HEK293T (cell line): ENCODE measurements around the gene KIF3A.

Experiments used
- CTCF ChIA-PET: fragments of 350-600 bp; formaldehyde crosslinking; extraction: SDS; loops from one replicate; lab custom pipeline; 2021; ENCODE audit warnings: antibody characterized with exemption, inconsistent platforms; lab: Yijun Ruan, JAX
- POLR2A ChIA-PET: fragments of 350-600 bp; formaldehyde crosslinking; extraction: SDS; loops from one replicate; lab custom pipeline; 2020; ENCODE audit warnings: antibody characterized with exemption, inconsistent platforms; lab: Yijun Ruan, JAX
- DNase-seq: peaks from one replicate; pipeline ENCODE4 v3.0.0; 2012; ENCODE audit warnings: mixed read lengths; ENCODE audit errors: extremely low spot score
- ARNT ChIP-seq: fragments of 450-650 bp; IDR thresholded peaks from 2 replicates; pipeline ENCODE4 v1.6.1; 2017; ENCODE audit warnings: mild to moderate bottlenecking
- BHLHE40 ChIP-seq: fragments of 450-650 bp; IDR thresholded peaks from 2 replicates; pipeline ENCODE4 v1.6.1; 2016; ENCODE audit warnings: mild to moderate bottlenecking, moderate library complexity, borderline replicate concordance
- CTBP1 ChIP-seq: fragments of 450-650 bp; IDR thresholded peaks from 2 replicates; pipeline ENCODE4 v1.6.1; 2016; ENCODE audit warnings: borderline replicate concordance
- ELF4 ChIP-seq: fragments of 450-650 bp; IDR thresholded peaks from 2 replicates; pipeline ENCODE4 v1.6.1; 2017; ENCODE audit warnings: antibody characterized with exemption
- FOXA1 ChIP-seq: fragments of 450-650 bp; IDR thresholded peaks from 2 replicates; pipeline ENCODE4 v1.6.1; 2016; ENCODE audit warnings: mild to moderate bottlenecking
- FOXK2 ChIP-seq: fragments of 450-650 bp; IDR thresholded peaks from 2 replicates; pipeline ENCODE4 v1.6.1; 2016; ENCODE audit warnings: mild to moderate bottlenecking
- FOXM1 ChIP-seq: fragments of 450-650 bp; IDR thresholded peaks from 2 replicates; pipeline ENCODE4 v1.6.1; 2017; ENCODE audit warnings: mild to moderate bottlenecking, borderline replicate concordance
- HDGF ChIP-seq: fragments of 450-650 bp; IDR thresholded peaks from 2 replicates; pipeline ENCODE4 v1.6.1; 2017; ENCODE audit warnings: antibody characterized with exemption, borderline replicate concordance
- L3MBTL2 ChIP-seq: fragments of 450-650 bp; conservative IDR thresholded peaks from 2 replicates; pipeline ENCODE4 v1.6.1; 2016; ENCODE audit warnings: mild to moderate bottlenecking
- LEF1 ChIP-seq: fragments of 450-650 bp; IDR thresholded peaks from 2 replicates; pipeline ENCODE4 v1.6.1; 2017; ENCODE audit warnings: mild to moderate bottlenecking, borderline replicate concordance
- NFRKB ChIP-seq: fragments of 450-650 bp; IDR thresholded peaks from 2 replicates; pipeline ENCODE4 v1.6.1; 2016; ENCODE audit warnings: mild to moderate bottlenecking, moderate library complexity
- SP1 ChIP-seq: fragments of 450-650 bp; IDR thresholded peaks from 2 replicates; pipeline ENCODE4 v1.6.1; 2017
- SUZ12 ChIP-seq: fragments of 450-650 bp; IDR thresholded peaks from 2 replicates; pipeline ENCODE4 v1.6.1; 2016; ENCODE audit warnings: mild to moderate bottlenecking
- TARDBP ChIP-seq: fragments of 450-650 bp; IDR thresholded peaks from 2 replicates; pipeline ENCODE4 v1.6.1; 2016
- ZNF384 ChIP-seq: fragments of 450-650 bp; IDR thresholded peaks from 2 replicates; pipeline ENCODE4 v1.6.1; 2016
- TF ChIP-seq, protein P1 (sequence below): fragments of 450-650 bp; IDR thresholded peaks from 2 replicates; pipeline ENCODE4 v1.6.1; 2016

KIF3A gene

DNA sequence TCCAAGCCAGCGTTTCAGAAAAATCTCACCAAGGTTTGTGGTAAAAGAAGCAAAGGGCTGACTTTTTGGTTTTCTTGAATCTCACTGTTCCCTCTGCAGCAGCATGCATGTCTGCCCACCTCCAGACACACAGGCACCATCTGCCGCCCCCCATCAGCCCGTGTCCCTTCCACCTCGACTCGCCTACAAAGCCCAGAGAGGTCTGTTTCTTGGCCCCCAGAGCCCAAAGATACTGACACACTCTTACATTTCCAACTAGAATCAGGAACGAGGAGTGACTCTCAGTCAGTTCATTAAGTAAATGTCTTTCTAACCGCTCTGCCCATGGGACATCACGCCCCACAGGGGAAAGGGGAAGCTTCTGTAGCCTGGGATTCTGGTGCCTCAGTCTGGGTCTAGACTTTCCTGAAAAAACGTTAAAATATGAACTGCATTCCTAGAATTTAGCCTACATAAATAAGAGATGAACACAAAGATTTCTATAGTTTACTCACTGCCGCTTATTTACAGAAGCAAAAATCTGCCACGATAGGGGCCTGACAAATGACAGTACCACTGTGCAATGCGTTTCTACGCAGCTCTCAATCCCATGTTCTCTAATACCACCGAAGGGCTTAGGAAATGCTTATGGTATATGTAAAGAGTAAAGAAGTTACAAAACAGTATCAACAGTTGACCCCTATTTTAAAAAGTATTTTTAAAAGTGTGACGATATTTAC, 59.5 kb downstream of the KIF3A start:
- ChIA-PET CTCF (interaction anchor here (1.1 kb wide), 1 partner anchor 10 kb away, joined by 3 read pairs; no protein-coding TSS in a partner anchor), POLR2A (interaction anchor here (0.9 to 1.4 kb wide), 3 partner anchors 8 to 60 kb away, joined by 3 read pairs; partner anchors contain the start of gene KIF3A)
- TF ChIP-seq HDGF = no peak
- no peak for TF ChIP-seq FOXA1
- no peak for TF ChIP-seq CTBP1
- no peak for TF ChIP-seq FOXK2
- no peak for TF ChIP-seq SP1
- TF ChIP-seq BHLHE40 = no peak
- no peak for TF ChIP-seq FOXM1
- no peak for TF ChIP-seq ZNF384
- TF ChIP-seq ELF4 = no peak
- TF ChIP-seq TARDBP = no peak
- TF ChIP-seq, protein P1, sequence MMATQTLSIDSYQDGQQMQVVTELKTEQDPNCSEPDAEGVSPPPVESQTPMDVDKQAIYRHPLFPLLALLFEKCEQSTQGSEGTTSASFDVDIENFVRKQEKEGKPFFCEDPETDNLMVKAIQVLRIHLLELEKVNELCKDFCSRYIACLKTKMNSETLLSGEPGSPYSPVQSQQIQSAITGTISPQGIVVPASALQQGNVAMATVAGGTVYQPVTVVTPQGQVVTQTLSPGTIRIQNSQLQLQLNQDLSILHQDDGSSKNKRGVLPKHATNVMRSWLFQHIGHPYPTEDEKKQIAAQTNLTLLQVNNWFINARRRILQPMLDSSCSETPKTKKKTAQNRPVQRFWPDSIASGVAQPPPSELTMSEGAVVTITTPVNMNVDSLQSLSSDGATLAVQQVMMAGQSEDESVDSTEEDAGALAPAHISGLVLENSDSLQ = no peak
- no peak for TF ChIP-seq SUZ12
- TF ChIP-seq NFRKB = no peak
- no peak for TF ChIP-seq ARNT
- DNase-seq = no peak

DNA sequence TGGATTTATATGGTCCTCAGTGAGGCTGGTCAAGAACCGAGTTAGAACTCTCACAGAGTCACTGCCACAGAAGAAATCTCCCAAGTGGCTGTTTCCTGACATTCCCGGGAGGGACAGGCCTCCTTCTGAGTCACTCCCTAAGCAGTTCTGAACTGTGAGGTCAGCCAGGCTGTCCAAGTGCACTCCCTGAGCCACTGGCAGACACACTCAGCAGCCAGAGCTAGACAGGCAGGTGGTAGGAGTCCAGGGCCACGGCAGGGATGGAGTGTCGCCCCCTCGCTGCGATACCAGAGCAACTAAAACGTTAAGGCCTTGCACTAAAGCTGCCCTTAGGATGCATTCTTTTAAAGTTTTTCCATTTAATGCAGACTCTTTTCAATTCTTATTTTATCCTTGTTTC, 60.2 kb downstream of the KIF3A start:
- no peak for TF ChIP-seq ARNT
- TF ChIP-seq, protein P1 = no peak
- TF ChIP-seq NFRKB = no peak
- no peak for TF ChIP-seq SUZ12
- no peak for DNase-seq
- ChIA-PET POLR2A (interaction anchor here (1.0 kb wide), 1 partner anchor 29 kb away, joined by 3 read pairs; no protein-coding TSS in a partner anchor), CTCF (interaction anchor here (1.1 kb wide), 1 partner anchor 11 kb away, joined by 3 read pairs; no protein-coding TSS in a partner anchor)

DNA sequence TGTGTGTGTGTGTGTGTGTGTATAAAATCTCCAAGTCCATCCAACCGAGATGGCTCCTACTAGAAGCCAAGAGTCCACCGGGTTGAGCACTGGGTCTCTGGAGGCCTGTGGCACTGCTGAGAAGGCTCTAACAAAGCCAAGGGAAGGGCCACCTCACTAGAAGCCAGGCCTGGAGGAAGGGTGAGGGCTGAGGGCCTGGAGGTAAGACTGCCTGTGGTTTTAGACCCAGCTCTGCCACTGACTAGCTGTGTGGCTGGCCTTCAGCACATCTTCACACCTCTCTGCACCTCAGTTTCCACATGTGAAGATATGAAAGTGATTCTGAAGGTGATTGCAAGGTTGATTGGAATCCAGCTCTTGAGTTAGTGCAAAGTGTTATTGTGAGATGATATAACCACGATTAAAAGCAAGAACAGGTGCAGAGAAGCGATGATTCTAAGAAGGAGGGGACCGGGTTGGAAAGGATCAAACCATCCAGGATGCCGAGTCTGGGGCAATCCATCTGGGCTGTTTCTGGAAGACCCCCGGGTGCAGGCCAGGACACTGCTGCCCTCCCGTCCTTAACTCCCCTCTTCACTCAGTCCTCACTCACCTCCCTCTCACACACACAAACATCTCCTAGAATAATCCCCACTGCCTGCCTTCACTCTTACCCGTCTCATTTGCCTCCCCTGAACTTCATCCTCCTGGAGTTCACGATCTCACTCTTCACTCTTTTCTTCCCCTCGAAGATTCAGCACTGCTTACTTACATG, 61.2 kb downstream of the KIF3A start:
- ChIA-PET POLR2A (no interaction called here), CTCF (no interaction called here)
- DNase-seq = no peak
- no peak for TF ChIP-seq FOXM1
- no peak for TF ChIP-seq CTBP1
- TF ChIP-seq NFRKB = no peak
- TF ChIP-seq SUZ12 = no peak
- TF ChIP-seq ARNT = no peak

DNA sequence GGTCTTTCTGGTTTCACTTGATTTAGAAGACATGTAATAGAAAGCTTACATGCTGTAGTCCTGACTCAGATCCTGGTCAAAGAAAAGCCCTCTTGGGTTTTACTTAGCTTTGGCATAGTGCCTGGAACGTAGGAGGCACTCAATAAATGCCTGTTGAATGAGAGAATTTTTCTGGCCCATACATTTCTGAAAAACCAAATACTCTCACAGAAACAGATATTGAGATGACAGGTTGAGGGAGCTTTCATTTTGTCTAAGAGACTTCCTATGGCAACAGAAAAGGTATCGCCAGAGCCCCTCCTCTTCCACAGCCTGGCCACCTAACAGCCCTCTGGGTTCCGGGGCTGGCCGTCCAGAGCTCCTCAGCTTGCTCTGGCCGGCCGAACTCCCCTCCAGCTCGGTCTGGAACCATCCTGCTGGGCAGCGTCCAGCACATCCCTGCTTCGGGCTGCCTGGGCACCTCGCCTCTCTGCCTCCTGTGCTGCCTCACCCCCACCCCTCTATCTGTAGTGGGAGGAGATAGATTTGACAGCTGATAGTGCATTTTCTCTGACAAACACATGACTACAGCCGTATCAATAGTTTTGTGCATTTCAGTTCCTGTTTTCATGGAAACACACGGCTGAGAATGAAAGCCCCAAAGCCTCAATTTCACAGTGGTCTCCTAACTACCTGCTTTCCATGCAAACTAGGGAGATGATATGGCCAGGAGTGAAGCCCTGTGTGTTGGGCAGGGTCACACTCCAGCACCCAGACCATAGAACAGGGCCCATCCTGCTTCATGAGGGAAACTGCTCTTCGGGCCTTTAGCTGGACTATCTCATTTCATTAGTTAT, 62.5 kb downstream of the KIF3A start:
- POLR2A ChIA-PET = no interaction called here
- CTCF ChIA-PET = interaction anchor here (1.3 kb wide), 1 partner anchor 145 kb away, joined by 4 read pairs; no protein-coding TSS in a partner anchor
- DNase-seq = no peak
- TF ChIP-seq ARNT = no peak
- TF ChIP-seq CTBP1 = no peak
- no peak for TF ChIP-seq FOXK2
- TF ChIP-seq FOXM1 = no peak

DNA sequence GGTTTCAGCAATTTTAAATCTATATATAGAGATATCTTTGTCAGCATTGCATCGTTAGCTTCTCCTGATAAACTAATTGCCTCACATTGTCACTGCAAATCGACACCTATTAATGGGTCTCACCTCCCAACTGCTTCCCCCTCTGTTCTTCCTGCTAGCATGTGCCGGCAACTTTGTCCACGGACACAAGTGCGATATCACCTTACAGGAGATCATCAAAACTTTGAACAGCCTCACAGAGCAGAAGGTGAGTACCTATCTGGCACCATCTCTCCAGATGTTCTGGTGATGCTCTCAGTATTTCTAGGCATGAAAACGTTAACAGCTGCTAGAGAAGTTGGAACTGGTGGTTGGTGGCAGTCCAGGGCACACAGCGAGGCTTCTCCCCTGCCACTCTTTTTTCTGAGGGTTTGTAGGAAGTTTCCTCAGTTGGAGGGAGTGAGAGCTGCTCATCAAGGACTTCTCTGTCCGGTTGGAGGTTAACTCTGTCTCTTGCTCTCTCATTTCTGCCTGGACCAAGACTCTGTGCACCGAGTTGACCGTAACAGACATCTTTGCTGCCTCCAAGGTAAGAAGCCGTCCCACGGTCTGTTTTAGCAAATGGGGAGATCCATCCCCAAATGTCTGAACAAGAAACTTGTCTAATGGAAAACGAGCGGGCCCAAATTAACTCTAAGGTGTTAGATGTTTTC, 63.3 kb downstream of the KIF3A start, which contains the start of gene IL4:
Gene IL4, plus strand, starts transcription at position 51 of the 692 bp plus-strand sequence. Its CDS starts 62 bp downstream, at position 113.
- ChIA-PET CTCF (interaction anchor here (1.3 kb wide), 1 partner anchor 146 kb away, joined by 4 read pairs; no protein-coding TSS in a partner anchor), POLR2A (no interaction called here)
- no peak for DNase-seq
- TF ChIP-seq TARDBP = no peak

DNA sequence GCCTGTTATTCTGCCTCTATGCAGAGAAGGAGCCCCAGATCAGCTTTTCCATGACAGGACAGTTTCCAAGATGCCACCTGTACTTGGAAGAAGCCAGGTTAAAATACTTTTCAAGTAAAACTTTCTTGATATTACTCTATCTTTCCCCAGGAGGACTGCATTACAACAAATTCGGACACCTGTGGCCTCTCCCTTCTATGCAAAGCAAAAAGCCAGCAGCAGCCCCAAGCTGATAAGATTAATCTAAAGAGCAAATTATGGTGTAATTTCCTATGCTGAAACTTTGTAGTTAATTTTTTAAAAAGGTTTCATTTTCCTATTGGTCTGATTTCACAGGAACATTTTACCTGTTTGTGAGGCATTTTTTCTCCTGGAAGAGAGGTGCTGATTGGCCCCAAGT, 63.9 kb downstream of the KIF3A start:
- no peak for TF ChIP-seq FOXK2
- TF ChIP-seq NFRKB = no peak
- TF ChIP-seq CTBP1 = no peak
- no peak for TF ChIP-seq ZNF384
- TF ChIP-seq ELF4 = no peak
- no peak for TF ChIP-seq FOXM1
- no peak for TF ChIP-seq LEF1
- no peak for TF ChIP-seq BHLHE40
- no peak for TF ChIP-seq HDGF
- no peak for TF ChIP-seq SUZ12
- no peak for TF ChIP-seq TARDBP
- TF ChIP-seq L3MBTL2 = no peak
- no peak for TF ChIP-seq SP1
- TF ChIP-seq, protein P1 = no peak
- no peak for TF ChIP-seq FOXA1
- TF ChIP-seq ARNT = no peak
- POLR2A ChIA-PET = no interaction called here
- CTCF ChIA-PET = no interaction called here
- DNase-seq = no peak
